Mesothelial cell of epicardium (in vitro differentiated cells): ENCODE data around the gene GINS3. TPM values are rescaled to one million over a fixed set of nuclear protein-coding genes. Genes with fewer than 3 reads are reported as not detected.
A peak's percentile ranks its signal among the peaks of the same experiment; 100 is the strongest.

ENCODE experiments used
- DNase-seq, 2 experiments: peaks; one replicate each; pipeline ENCODE4 v3.0.0; 2021; ENCODE audit warnings: low spot score in 2 of 2; ENCODE audit not compliant: unreplicated experiment in 2 of 2
- H3K27ac Mint-ChIP-seq: 2 replicates; pipeline ENCODE4 v1.8.0; 2021; ENCODE audit warnings: mixed read lengths
- H3K27me3 Mint-ChIP-seq: 2 replicates; pipeline ENCODE4 v1.8.0; 2021; ENCODE audit warnings: low read depth, mixed read lengths
- H3K36me3 Mint-ChIP-seq: 2 replicates; pipeline ENCODE4 v1.8.0; 2021; ENCODE audit warnings: mixed read lengths
- H3K4me1 Mint-ChIP-seq: 2 replicates; pipeline ENCODE4 v1.8.0; 2021; ENCODE audit warnings: mixed read lengths
- H3K4me3 Mint-ChIP-seq: 2 replicates; pipeline ENCODE4 v1.8.0; 2021; ENCODE audit warnings: mild to moderate bottlenecking, moderate library complexity, mixed read lengths
- H3K9me3 Mint-ChIP-seq: 2 replicates; pipeline ENCODE4 v1.8.0; 2021; ENCODE audit warnings: mixed read lengths
- total RNA-seq: library from RNA; stranded (reverse); gene quantifications from 3 replicates; pipeline ENCODE4 v1.2.1, GENCODE V29; 2021
- TF ChIP-seq, protein P1 (sequence below): fragments of 200-600 bp; sonication (generic); IDR thresholded peaks from one replicate; pipeline ENCODE4 v1.5.0; 2021; ENCODE audit warnings: antibody characterized with exemption; ENCODE audit not compliant: unreplicated experiment

The GINS3 gene
- total RNA-seq, 1 donor from 2014 or later = 5.0 TPM

DNA sequence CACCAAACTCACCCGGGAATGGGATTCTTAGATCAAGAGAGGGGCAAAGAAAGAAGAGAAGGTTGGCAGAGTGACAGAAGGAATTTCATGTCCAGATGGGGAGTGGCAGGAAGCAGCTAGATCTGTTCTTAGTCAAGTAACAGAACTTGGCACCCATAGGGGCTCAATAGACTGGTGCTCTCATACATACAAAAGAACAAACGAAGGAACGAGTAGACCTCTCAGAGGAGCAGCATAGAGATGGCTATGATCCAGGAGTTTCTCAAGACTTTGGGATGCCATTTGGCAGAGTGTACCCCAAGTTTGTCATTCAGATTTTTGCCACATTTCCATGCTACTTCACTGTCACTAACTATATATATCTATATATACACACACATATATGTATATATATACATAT lies 47.9 kb downstream of the GINS3 start:
- Mint-ChIP-seq H3K9me3 (no peaks in the 10 kb centered on the region), H3K4me3 (no peak overlapping the region), H3K4me1 (no peaks in the 10 kb centered on the region), H3K27ac (no peak overlapping the region), H3K27me3 (peaks cover 15% of the 10 kb centered on the region), H3K36me3 (no peaks in the 10 kb centered on the region)
- TF ChIP-seq, protein P1, sequence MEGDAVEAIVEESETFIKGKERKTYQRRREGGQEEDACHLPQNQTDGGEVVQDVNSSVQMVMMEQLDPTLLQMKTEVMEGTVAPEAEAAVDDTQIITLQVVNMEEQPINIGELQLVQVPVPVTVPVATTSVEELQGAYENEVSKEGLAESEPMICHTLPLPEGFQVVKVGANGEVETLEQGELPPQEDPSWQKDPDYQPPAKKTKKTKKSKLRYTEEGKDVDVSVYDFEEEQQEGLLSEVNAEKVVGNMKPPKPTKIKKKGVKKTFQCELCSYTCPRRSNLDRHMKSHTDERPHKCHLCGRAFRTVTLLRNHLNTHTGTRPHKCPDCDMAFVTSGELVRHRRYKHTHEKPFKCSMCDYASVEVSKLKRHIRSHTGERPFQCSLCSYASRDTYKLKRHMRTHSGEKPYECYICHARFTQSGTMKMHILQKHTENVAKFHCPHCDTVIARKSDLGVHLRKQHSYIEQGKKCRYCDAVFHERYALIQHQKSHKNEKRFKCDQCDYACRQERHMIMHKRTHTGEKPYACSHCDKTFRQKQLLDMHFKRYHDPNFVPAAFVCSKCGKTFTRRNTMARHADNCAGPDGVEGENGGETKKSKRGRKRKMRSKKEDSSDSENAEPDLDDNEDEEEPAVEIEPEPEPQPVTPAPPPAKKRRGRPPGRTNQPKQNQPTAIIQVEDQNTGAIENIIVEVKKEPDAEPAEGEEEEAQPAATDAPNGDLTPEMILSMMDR = no peak
- no peak for DNase-seq

DNA sequence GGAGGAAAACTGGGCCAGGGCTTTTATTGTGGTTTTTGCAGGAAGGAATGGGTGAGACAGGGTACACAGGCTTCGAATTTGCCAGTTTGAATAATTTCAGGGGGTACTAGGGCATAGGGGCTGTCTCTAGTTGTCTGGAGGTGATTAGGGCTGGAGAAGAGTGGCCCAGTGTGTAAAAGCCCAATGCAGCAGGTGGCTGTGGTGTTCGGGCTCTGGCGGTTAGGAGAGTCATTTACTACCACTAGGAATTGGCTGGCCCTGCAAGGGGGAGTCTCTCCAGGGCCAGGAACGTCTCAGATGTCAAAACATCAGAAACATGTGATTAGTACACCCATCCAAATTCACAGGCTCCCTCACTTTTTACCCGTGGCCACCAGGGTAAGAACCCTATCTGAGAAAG lies 50.3 kb downstream of the GINS3 start:
- Mint-ChIP-seq H3K27ac (no peak overlapping the region), H3K4me3 (no peak overlapping the region), H3K27me3 (peaks cover 15% of the 10 kb centered on the region), H3K4me1 (no peaks in the 10 kb centered on the region), H3K36me3 (no peaks in the 10 kb centered on the region), H3K9me3 (no peaks in the 10 kb centered on the region)
- no peak for DNase-seq
- TF ChIP-seq, protein P1 = no peak

DNA sequence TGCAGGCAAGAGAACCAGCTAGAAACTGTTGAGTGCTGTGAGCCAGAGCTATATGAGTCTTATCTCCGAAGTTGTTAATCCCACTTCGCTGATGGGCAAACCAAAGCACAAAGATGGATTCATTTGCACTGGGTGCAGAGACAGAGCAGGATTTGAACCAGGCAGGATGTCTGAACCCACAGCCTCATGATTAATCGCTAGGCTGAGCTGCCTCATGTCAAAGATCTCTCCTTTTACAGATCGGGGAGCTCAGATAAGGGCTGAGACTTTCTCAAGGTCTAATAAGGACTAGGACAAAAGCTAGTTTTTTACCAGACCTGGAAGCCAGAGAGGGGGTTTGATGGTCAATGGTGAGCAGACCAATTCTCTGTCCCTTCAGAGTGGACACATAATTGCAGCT lies 51.5 kb downstream of the GINS3 start:
- Mint-ChIP-seq H3K27ac (no peak overlapping the region), H3K4me3 (no peak overlapping the region), H3K36me3 (no peaks in the 10 kb centered on the region), H3K27me3 (peaks cover 15% of the 10 kb centered on the region), H3K4me1 (peaks cover 1% of the 10 kb centered on the region), H3K9me3 (no peaks in the 10 kb centered on the region)
- TF ChIP-seq, protein P1 = no peak
- no peak for DNase-seq

DNA sequence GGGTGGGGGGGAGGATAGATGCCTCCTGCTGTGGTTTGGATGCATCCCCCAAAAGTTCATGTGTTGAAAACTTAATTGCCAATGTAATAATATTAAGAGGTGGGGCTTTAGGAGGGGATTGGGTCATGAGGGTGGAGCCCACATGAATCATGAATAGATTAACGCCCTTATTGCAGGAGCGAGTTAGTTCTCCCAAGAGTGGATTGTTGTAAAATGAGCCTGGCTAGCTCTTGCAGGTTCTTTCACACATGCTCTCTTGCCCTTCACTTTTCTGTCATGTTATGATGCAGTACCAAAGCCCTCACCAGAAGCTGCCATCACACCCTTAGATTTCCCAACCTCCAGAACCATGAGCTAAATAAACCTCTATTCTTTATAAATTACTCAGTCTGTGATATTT lies 52.0 kb downstream of the GINS3 start:
- H3K9me3 Mint-ChIP-seq = no peaks in the 10 kb centered on the region
- no peak overlapping the region for H3K4me3 Mint-ChIP-seq
- H3K4me1 Mint-ChIP-seq = peaks cover 5% of the 10 kb centered on the region
- TF ChIP-seq, protein P1 = no peak
- no peak for DNase-seq
- no peaks in the 10 kb centered on the region for H3K36me3 Mint-ChIP-seq
- peaks cover 15% of the 10 kb centered on the region for H3K27me3 Mint-ChIP-seq
- no peak overlapping the region for H3K27ac Mint-ChIP-seq

DNA sequence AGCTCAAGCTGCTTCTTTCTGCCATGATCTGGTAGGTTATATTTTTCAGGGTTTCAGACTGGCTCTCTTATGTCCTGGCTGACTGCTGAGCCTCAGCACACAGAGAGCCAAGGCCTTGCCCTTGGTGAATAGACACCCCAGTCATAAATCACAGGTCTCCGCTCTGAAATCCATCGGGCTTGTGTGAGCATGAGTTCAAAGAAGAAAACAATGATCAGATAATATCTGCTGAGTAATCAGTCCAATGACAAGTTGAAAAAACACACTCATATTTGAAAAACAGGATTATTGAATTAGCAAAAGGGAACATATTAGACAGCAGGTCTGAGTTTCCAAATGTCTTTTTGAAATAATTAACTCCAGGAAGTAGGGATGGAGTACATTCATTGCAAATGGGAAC lies 56.6 kb downstream of the GINS3 start:
- DNase-seq = no peak
- Mint-ChIP-seq H3K27me3 (peaks cover 4% of the 10 kb centered on the region), H3K36me3 (no peaks in the 10 kb centered on the region), H3K4me1 (peaks cover 19% of the 10 kb centered on the region), H3K27ac (peak overlapping the region; percentile 31), H3K4me3 (no peak overlapping the region), H3K9me3 (no peaks in the 10 kb centered on the region)
- TF ChIP-seq, protein P1 = no peak

DNA sequence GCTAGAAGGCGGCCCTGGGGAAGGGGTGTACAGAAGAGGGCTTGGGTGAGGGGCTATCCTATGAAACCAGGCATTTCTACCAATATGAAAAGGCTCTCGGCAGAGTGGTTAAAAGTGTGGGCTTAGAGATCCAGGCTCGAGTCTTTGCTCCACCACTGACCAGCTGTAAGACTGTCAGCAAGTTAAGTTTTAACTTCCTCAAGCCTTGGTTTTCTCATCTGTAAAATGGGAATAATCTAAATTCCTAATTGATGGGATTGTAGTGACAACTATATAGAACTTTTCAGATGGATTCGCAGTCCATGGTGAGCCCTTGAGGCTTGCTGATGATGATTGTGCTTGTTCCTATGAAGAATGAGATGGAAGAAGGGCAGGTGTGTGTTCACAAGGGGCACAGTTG lies 57.0 kb downstream of the GINS3 start:
- Mint-ChIP-seq H3K9me3 (no peaks in the 10 kb centered on the region), H3K36me3 (no peaks in the 10 kb centered on the region), H3K4me3 (no peak overlapping the region), H3K4me1 (peaks cover 19% of the 10 kb centered on the region), H3K27ac (no peak overlapping the region), H3K27me3 (peaks cover 3% of the 10 kb centered on the region)
- DNase-seq = no peak
- TF ChIP-seq, protein P1 = no peak
